Hypothalamus (tissue), 51 donors: ENCODE measurements around the gene KLKB1.
"Not testable (repeated sequence)": the region's sequence is repeated elsewhere in the genome, so short reads cannot be mapped to it uniquely, and the experiment has no call there.

Source experiments
- DNase-seq, 51 donors: peaks; one replicate each; lab custom pipeline; 2025; lab: John Stamatoyannopoulos, UW

The KLKB1 gene

GRCh38 chr4:186226521-186227189 lies 652 bp upstream of the KLKB1 start:
- no peak for DNase-seq

DNA sequence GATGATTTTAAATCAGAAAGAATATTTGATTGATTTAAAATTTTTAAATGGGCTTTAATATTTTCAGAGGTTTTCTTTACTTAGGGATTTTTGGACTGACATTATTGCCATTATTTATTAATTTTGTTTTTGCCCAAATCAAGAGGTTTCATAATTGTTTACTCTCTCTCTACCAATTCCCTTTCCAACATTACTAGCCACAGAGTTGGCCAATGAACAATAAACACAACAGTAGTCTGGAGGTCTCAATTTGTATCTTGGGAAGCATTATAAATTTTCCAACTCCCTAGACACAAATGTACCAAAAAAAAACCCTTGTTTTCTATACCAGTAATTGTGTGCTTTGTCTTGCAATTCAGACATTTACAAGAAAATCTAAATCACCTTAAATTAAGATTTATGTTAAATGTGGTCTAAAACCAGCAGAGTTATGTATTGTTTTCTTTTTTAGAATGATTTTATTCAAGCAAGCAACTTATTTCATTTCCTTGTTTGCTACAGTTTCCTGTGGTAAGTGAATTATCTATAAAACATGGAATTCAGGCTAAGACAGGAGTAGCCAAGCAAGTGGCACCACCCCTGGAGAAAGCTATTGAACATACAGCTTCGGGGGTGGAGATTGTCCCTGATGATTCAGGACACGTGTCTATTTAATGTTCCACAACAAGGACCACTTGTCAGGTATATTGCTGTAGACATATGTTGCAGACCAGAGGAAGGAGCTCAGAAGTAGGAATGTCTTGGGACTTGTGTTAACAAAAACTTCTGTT lies 622 bp downstream of the KLKB1 start:
- no peak for DNase-seq

- DNase-seq = no peak
These were observed 1.2 kb downstream of the KLKB1 start for GRCh38 chr4:186228514-186228894.

- DNase-seq = no peak
These were observed 7.1 kb downstream of the KLKB1 start for GRCh38 chr4:186234367-186234766.

- DNase-seq = no peak
These were observed 8.8 kb downstream of the KLKB1 start for GRCh38 chr4:186236126-186236525.

- no peak for DNase-seq
These were observed 13.1 kb downstream of the KLKB1 start for GRCh38 chr4:186240452-186240847.

- no peak for DNase-seq
These were observed 13.7 kb downstream of the KLKB1 start for GRCh38 chr4:186240848-186241491.

DNA sequence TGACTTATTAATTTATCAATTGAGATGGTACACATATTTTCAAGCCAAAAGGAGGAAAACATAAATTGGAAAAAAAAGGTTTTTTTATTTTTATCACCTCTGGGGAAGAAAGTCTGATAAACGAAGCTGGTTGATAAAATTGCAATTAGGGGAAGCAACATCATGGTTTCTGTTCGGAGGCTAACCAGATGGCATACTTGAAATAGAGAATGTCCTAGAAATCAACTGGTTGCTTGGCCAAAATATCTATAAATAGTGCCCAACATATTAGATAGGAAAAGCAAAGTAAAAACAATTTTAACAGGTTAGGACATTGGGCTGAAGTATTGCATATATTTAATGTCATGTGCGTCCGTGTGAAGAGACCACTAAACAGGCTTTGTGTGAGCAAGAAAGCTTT lies 14.3 kb downstream of the KLKB1 start:
- DNase-seq = no peak

DNA sequence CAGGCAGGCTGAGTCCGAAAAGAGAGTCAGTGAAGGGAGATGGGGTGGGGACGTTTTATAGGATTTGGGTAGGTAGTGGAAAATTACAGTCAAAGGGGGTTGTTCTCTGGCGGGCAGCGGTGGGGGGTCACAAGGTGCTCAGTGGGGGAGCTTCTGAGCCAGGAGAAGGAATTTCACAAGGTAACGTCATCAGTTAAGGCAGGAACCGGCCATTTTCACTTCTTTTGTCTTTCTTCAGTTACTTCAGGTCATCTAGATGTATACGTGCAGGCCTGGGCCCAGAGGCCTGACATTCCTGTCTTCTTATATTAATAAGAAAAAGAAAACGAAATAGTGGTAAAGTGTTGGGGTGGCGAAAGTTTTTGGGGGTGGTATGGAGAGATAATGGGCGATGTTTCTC lies 14.7 kb downstream of the KLKB1 start:
- DNase-seq = not testable (repeated sequence)

DNA sequence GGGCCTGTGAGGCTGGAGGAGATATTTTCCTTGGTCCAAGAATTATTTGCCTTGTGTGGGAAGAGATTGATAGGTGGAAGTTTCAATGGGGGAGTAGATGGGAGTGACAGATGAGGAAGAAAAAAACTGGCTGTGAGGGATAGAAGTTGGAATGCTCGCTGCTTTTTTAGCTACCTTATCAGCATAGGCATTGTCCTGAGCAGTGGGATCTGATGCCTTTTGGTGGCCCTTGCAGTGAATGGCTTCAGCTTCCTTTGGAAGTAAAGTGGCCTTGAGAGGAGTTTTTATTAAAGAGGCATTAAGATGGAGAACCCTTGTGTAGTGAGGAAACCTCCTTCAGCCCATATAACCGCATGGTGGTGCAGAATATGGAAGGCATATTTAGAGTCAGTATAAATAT lies 16.0 kb downstream of the KLKB1 start:
- DNase-seq = no peak

DNA sequence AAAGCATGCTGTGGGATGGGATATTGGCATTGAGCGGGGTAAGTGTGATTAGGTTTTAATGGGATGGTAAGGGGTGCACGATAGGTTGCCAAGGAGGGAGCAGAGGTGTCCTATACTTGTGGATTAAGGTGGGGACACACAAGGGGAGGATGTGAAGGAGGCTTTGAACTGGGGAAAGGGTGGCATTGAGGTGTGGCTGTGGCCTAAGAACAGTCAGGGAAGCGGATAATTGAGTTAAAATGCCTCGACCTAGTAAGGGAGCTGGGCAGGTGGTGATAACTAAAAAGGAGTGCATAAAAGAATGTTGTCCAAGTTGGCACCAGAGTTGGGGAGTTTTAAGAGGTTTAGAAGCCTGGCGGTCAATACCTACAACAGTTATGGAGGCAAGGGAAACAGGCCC lies 17.5 kb downstream of the KLKB1 start:
- DNase-seq = no peak

DNA sequence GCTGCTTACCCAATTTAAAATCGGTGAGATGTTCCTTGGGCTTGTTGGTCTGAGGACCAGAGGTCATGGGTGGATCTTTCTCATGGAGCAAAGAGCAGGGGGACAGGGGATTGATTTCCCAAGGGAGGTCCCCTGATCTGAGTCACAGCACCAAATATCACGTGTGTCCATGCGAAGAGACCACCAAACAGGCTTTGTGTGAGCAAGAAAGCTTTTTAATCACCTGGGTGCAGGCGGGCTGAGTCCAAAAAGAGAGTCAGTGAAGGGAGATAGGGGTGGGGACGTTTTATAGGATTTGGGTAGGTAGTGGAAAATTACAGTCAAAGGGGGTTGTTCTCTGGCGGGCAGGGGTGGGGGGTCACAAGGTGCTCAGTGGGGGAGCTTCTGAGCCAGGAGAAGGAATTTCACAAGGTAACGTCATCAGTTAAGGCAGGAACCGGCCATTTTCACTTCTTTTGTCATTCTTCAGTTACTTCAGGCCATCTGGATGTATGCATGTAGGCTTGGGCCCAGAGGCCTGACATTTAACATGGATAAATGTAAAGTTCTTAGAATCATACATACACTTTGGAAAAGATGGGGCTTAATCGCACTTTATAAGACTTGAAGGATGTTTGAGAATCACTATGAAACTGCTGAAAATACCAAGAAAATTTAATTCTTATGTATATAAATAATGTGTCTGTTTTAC lies 19.9 kb downstream of the KLKB1 start:
- DNase-seq = not testable (repeated sequence)

DNA sequence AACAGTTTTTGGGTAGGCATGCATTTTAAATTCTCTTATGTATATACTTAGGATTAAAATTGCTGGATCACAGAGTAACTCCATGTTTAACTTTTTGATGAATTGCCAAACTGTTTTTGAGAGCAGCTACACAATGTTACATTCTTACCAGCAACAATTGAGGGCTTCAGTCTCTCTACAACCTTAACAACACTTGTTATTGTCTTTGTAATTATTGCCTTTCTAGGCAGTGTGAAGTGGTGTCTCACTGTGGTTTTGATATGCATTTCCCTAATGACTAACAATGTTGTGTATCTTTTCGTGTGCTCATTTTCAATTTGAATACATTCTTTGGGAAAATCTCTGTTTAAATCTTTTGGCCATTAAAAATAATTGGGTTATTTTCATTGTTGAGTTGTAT lies 21.3 kb downstream of the KLKB1 start:
- no peak for DNase-seq

GRCh38 chr4:186249785-186250754 lies 22.8 kb downstream of the KLKB1 start:
- no peak for DNase-seq

DNA sequence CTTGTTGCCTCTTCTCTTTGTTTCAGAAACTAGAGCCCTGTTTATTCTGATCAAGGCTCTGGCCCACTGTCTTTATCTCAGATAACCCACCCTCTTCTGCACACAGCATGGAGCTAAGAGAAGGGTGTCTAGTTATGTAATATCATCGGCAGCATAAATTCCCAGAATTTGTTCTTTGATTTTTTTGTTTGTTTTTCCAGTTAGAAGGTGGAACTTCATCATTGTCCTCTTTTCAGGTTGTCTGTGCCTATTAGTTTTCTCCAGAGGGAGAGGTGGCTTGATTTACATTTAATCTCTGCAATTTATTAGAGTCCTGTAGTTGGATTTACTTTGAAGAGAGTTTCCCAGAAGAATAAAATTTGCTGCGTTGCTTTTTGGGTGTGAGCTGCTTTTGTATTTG lies 23.5 kb downstream of the KLKB1 start:
- DNase-seq = no peak

DNA sequence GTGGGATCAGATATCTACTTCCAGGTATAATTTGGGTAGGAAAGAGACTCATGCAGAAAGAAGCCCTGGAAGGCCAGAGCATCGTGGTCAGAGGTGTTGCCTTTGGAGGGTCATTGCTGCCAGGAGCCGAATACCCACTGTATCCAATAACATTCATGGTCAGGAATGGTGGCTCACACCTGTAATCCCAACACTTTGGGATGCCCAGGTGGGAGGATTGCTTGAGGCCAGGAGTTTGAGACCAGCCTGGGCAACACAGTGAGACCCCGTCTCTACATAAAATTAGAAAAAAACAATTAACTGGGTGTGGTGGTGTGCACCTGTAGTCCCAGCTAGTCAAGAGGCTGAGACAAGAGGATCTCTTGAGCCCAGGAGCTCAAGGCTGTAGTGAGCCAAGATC lies 27.8 kb downstream of the KLKB1 start:
- no peak for DNase-seq

- no peak for DNase-seq
These were observed 31.0 kb downstream of the KLKB1 start for GRCh38 chr4:186258216-186258811.

- no peak for DNase-seq
These were observed 32.8 kb downstream of the KLKB1 start for GRCh38 chr4:186260117-186260503.

GRCh38 chr4:186260504-186261448 lies 33.5 kb downstream of the KLKB1 start:
- DNase-seq = no peak
